HepG2 (cell line): ENCODE data around the gene STX12. TPM values are rescaled to one million over a fixed set of nuclear protein-coding genes. Genes with fewer than 3 reads are reported as not detected.
A peak's percentile ranks its signal among the peaks of the same experiment; 100 is the strongest.

Experiments
- ATM ChIP-seq: fragments of 450-650 bp; IDR thresholded peaks from 2 replicates; pipeline ENCODE4 v1.7.1; 2017; ENCODE audit warnings: mild to moderate bottlenecking, borderline replicate concordance
- CEBPZ ChIP-seq: IDR thresholded peaks from 2 replicates; pipeline ENCODE4 v1.6.1; 2012; ENCODE audit warnings: low read length, improper control_type of control experiment
- HIC2 ChIP-seq: sonication (generic); formaldehyde crosslinking; IDR thresholded peaks from 2 replicates; pipeline ENCODE4 v1.9.0; 2022; ENCODE audit warnings: low read depth, missing genetic modification reagents
- IKZF5 ChIP-seq: IDR thresholded peaks from 2 replicates; pipeline ENCODE4 v1.6.1; 2018; ENCODE audit warnings: missing genetic modification reagents, mild to moderate bottlenecking, missing compliant biosample characterization
- IRF9 ChIP-seq: sonication (generic); formaldehyde crosslinking; IDR thresholded peaks from 2 replicates; pipeline ENCODE4 v1.8.0; 2022; ENCODE audit warnings: missing genetic modification reagents, mild to moderate bottlenecking, borderline replicate concordance
- NBN ChIP-seq: fragments of 450-650 bp; conservative IDR thresholded peaks from 2 replicates; pipeline ENCODE4 v1.6.1; 2017
- THRA ChIP-seq: sonication (generic); formaldehyde crosslinking; IDR thresholded peaks from 2 replicates; pipeline ENCODE4 v1.4.0; 2020; ENCODE audit warnings: missing genetic modification reagents, borderline replicate concordance
- ZHX2 ChIP-seq, 2 experiments: sonication (generic) in 1 of 2; formaldehyde crosslinking in 1 of 2; IDR thresholded peaks; 2 replicates each; pipeline versions ENCODE4 v1.6.1 to v1.9.0; 2014 to 2022; ENCODE audit warnings: antibody characterized with exemption in 1 of 2, borderline replicate concordance in 1 of 2, inconsistent platforms in 1 of 2, low read depth in 1 of 2, missing genetic modification reagents in 1 of 2
- ZNF10 ChIP-seq: sonication (generic); formaldehyde crosslinking; IDR thresholded peaks from 2 replicates; pipeline ENCODE4 v1.4.0; 2020; ENCODE audit warnings: mild to moderate bottlenecking, low read depth, missing genetic modification reagents, borderline replicate concordance
- ZNF879 ChIP-seq: sonication (generic); formaldehyde crosslinking; IDR thresholded peaks from 2 replicates; pipeline ENCODE4 v1.8.1; 2023; ENCODE audit warnings: missing genetic modification reagents
- polyA plus RNA-seq, 8 experiments: library from polyadenylated mRNA; depleted of rRNA in 3 of 8; stranded (reverse) in 7 of 8; unstranded in 1 of 8; fragments of >200 nt; fragmentation: Illumina TruSeq in 4 of 8; extraction: Trizol in 4 of 8; gene quantifications; 2 replicates each; pipeline versions ENCODE4 v1.2.1 to v1.2.3, GENCODE V29; 2011 to 2016; ENCODE audit warnings: low read depth in 4 of 8, missing spikeins in 1 of 8, mixed read lengths in 1 of 8; ENCODE audit not compliant: insufficient read depth in 1 of 8
- total RNA-seq, 5 experiments: library from RNA; depleted of rRNA; stranded (reverse); fragments of >200 nt; fragmentation: Illumina TruSeq; extraction: Trizol; gene quantifications; 2 replicates each; pipeline ENCODE4 v1.2.3, GENCODE V29; 2016; ENCODE audit warnings: low read depth in 1 of 5

The STX12 gene
- total and polyA plus RNA-seq, 2 of the 13 experiments (the other 11 are each of a cell fraction or from before 2014, with no cell fraction given): 9.0 to 19.7 TPM

GRCh38 chr1:27830621-27831440 lies 57.8 kb downstream of the STX12 start, which contains the start of gene PPP1R8 (continued):
- TF ChIP-seq ZNF10 (CRISPR knock-in tag) (no peak), NBN (no peak), IKZF5 (CRISPR knock-in tag) (peak; percentile 91), ATM (no peak), IRF9 (CRISPR knock-in tag) (peak; percentile 75; the same call in 1 of the 2 replicates), THRA (CRISPR knock-in tag) (0 out of 2 replicates have a peak, but pooled peaks have one; percentile 32), CEBPZ (no peak), HIC2 (CRISPR knock-in tag) (no peak), ZHX2 (IDR thresholded peaks at IDR 0.05; ENCODE audit: low read depth) (peak; percentile 67; the same call in 1 of the 2 replicates), ZHX2 (CRISPR knock-in tag; IDR thresholded peaks at IDR 0.05; ENCODE audit: borderline replicate concordance) (peak; percentile 57; the same call in 1 of the 2 replicates), ZNF879 (CRISPR knock-in tag) (no peak)
